ENCODE measurements around the gene OR52B6. TPM values are rescaled to one million over a fixed set of nuclear protein-coding genes. Genes with fewer than 3 reads are reported as not detected.

OR52B6 gene
- total RNA-seq, 3 donors from 2014 or later (not counting 1 experiment from before 2014, with no cell fraction given): not detected

DNA sequence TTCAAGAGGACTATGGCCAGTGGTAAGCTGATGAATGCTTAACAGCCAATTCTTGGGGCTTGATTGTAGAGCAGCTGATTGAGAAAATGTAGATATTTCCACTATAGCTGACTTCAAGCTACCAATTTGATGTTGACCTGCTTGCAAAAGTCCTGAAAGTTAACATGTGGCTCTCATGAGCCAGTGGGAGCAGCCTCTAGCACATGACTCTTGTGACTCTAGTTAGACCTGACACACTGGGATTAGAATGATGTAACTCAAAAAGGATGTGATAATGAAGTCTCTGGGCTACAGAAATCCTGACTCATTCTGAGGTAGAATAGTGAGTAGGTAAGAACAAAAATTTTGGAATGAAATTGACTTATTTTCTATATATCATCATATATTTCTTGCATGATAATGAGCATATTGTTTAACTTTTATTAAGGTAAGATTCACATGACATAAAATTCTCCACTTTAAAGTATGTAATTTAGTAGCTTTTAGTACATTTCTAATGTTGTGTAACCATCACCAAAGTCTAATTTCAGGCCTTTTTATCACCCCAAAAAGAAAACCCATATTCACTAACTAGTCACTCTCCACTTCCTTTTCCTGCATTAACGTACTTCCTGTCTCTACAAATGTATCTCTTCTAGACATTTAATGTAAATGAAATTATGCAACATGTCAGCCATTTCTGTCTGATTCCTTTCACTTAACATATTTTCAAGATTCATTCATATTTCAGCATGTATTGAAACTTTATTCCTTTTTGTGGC is 16.2 kb upstream of the OR52B6 start:
- no peaks in the 10 kb centered on the region for H3K4me1 ChIP-seq (ENCODE audit: control insufficient read depth, insufficient read depth, low read length)
- Mint-ChIP-seq H3K9me3 (peaks cover 3 to 5% of the 10 kb centered on the region in 2 donors), H3K4me1 (peaks cover 13 to 14% of the 10 kb centered on the region in 2 donors), H3K27me3 (ENCODE audit: low read depth in 2 of 2) (peaks cover 14% of the 10 kb centered on the region in 2 donors), H3K27ac (no peak overlapping the region), H3K36me3 (no peaks in the 10 kb centered on the region), H3K4me3 (no peak overlapping the region)
- intact Hi-C loops (cut with micrococcal nuclease): no loop called here
- ATAC-seq (no peak), DNase-seq (no peak)
- no peaks in the 10 kb centered on the region for H3K36me3 ChIP-seq (ENCODE audit: control insufficient read depth, insufficient read depth, low read length)
- H3K27ac ChIP-seq (ENCODE audit: low read length): no peak overlapping the region
- no peaks in the 10 kb centered on the region for H3K27me3 ChIP-seq (ENCODE audit: control insufficient read depth, insufficient read depth, low read length)
- 0% methylated on average over 1 of the region's 1 CpG for WGBS (ENCODE audit: insufficient coverage)
- no peaks in the 10 kb centered on the region for H3K9me3 ChIP-seq (ENCODE audit: control insufficient read depth, insufficient read depth, low read length)
- TF ChIP-seq, protein P1, sequence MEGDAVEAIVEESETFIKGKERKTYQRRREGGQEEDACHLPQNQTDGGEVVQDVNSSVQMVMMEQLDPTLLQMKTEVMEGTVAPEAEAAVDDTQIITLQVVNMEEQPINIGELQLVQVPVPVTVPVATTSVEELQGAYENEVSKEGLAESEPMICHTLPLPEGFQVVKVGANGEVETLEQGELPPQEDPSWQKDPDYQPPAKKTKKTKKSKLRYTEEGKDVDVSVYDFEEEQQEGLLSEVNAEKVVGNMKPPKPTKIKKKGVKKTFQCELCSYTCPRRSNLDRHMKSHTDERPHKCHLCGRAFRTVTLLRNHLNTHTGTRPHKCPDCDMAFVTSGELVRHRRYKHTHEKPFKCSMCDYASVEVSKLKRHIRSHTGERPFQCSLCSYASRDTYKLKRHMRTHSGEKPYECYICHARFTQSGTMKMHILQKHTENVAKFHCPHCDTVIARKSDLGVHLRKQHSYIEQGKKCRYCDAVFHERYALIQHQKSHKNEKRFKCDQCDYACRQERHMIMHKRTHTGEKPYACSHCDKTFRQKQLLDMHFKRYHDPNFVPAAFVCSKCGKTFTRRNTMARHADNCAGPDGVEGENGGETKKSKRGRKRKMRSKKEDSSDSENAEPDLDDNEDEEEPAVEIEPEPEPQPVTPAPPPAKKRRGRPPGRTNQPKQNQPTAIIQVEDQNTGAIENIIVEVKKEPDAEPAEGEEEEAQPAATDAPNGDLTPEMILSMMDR (IDR thresholded peaks at IDR 0.05): no peak
- no peak overlapping the region for H3K4me3 ChIP-seq (ENCODE audit: low read length)

DNA sequence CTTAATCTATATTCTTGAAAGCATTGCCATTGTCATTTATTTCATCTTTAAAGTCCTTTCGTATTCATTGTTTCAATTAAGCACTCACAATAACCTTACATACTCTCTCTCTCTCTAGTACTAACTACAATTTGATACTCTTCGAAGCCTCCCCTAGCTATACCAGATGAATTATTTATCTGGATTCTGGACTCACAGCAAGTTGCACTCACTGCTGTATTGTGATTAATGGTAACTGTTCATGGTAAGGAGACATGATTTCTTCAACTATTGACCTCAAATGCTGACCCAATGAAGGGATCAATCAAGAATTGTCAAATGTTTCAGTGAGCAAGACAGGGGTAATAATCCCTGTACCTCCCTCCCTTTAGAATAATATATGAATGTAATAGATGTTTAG is 6.0 kb upstream of the OR52B6 start:
- Mint-ChIP-seq H3K9me3 (no peaks in the 10 kb centered on the region), H3K27ac (no peak overlapping the region), H3K27me3 (ENCODE audit: low read depth in 2 of 2) (peaks cover 0 to 7% of the 10 kb centered on the region in 2 donors), H3K36me3 (no peaks in the 10 kb centered on the region), H3K4me1 (peaks cover 0 to 10% of the 10 kb centered on the region in 2 donors), H3K4me3 (no peak overlapping the region)
- ATAC-seq (no peak), DNase-seq (no peak)
- TF ChIP-seq, protein P1 (IDR thresholded peaks at IDR 0.05): no peak
- Histone ChIP-seq H3K4me3 (ENCODE audit: low read length) (no peak overlapping the region), H3K36me3 (ENCODE audit: control insufficient read depth, insufficient read depth, low read length) (no peaks in the 10 kb centered on the region), H3K27me3 (ENCODE audit: control insufficient read depth, insufficient read depth, low read length) (no peaks in the 10 kb centered on the region), H3K27ac (ENCODE audit: low read length) (no peak overlapping the region), H3K4me1 (ENCODE audit: control insufficient read depth, insufficient read depth, low read length) (no peaks in the 10 kb centered on the region), H3K9me3 (ENCODE audit: control insufficient read depth, insufficient read depth, low read length) (no peaks in the 10 kb centered on the region)
- 95% methylated on average over 2 of the region's 2 CpGs for WGBS (ENCODE audit: insufficient coverage)
- intact Hi-C loops (cut with micrococcal nuclease): no loop called here

DNA sequence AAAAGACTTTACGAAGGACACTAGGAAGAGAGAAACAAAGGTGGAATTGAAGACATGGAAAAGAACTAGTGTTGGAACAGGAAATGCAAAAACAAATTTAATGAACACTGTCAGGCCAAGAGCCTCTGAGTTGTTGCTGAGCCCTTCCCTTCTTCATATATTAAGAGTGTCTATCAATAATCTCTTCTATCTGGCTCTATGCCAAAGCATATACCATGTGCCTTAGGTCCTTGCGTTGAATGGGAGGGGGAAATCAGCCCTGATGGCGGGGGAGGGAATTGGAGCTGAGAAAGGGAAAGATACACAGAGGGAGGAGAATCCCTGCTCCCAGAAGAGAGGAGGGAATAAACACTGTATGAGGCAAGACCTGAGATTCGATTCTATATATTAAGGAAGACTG is 5.5 kb upstream of the OR52B6 start:
- Mint-ChIP-seq H3K4me3 (no peak overlapping the region), H3K27ac (no peak overlapping the region), H3K9me3 (no peaks in the 10 kb centered on the region), H3K4me1 (peaks cover 0 to 10% of the 10 kb centered on the region in 2 donors), H3K36me3 (no peaks in the 10 kb centered on the region), H3K27me3 (ENCODE audit: low read depth in 2 of 2) (peaks cover 0 to 7% of the 10 kb centered on the region in 2 donors)
- TF ChIP-seq, protein P1 (IDR thresholded peaks at IDR 0.05): no peak
- intact Hi-C loops (cut with micrococcal nuclease): no loop called here
- ATAC-seq: no peak
- no peaks in the 10 kb centered on the region for H3K4me1 ChIP-seq (ENCODE audit: control insufficient read depth, insufficient read depth, low read length)
- WGBS (ENCODE audit: insufficient coverage): 90% methylated on average over 4 of the region's 4 CpGs
- no peaks in the 10 kb centered on the region for H3K9me3 ChIP-seq (ENCODE audit: control insufficient read depth, insufficient read depth, low read length)
- H3K27ac ChIP-seq (ENCODE audit: low read length): no peak overlapping the region
- no peak overlapping the region for H3K4me3 ChIP-seq (ENCODE audit: low read length)
- no peak for DNase-seq
- no peaks in the 10 kb centered on the region for H3K27me3 ChIP-seq (ENCODE audit: control insufficient read depth, insufficient read depth, low read length)
- H3K36me3 ChIP-seq (ENCODE audit: control insufficient read depth, insufficient read depth, low read length): no peaks in the 10 kb centered on the region

DNA sequence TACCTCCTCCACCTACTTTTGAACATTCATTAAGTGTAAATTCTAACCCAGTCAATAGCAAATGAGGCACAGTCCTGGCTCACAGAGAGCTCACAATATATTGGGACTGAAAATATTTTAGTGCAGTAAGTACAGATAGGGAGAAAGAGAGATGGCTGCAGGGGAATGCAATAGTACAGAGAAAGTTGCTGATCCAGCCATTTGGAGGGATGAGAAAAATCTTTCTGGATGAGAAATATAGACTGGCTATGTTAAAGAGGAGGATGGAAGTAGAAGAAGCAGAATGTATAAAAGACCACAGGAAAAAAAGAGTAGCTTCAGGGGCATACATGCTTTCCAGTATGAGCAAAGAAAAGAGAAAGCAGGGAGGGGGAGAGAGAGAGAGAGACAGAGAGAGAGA is 3.6 kb upstream of the OR52B6 start:
- no peak for ATAC-seq
- Histone ChIP-seq H3K4me1 (ENCODE audit: control insufficient read depth, insufficient read depth, low read length) (no peaks in the 10 kb centered on the region), H3K27ac (ENCODE audit: low read length) (no peak overlapping the region), H3K4me3 (ENCODE audit: low read length) (no peak overlapping the region), H3K36me3 (ENCODE audit: control insufficient read depth, insufficient read depth, low read length) (no peaks in the 10 kb centered on the region), H3K9me3 (ENCODE audit: control insufficient read depth, insufficient read depth, low read length) (no peaks in the 10 kb centered on the region), H3K27me3 (ENCODE audit: control insufficient read depth, insufficient read depth, low read length) (no peaks in the 10 kb centered on the region)
- no peaks in the 10 kb centered on the region for H3K4me1 Mint-ChIP-seq
- H3K36me3 Mint-ChIP-seq: no peaks in the 10 kb centered on the region
- intact Hi-C loops (cut with micrococcal nuclease): no loop called here
- no peak overlapping the region for H3K27ac Mint-ChIP-seq
- DNase-seq: no peak
- H3K27me3 Mint-ChIP-seq (ENCODE audit: low read depth in 2 of 2): peaks cover 0 to 7% of the 10 kb centered on the region in 2 donors
- H3K9me3 Mint-ChIP-seq: no peaks in the 10 kb centered on the region
- TF ChIP-seq, protein P1 (IDR thresholded peaks at IDR 0.05): no peak
- no peak overlapping the region for H3K4me3 Mint-ChIP-seq
